ENCODE results near the gene TMEM208. TPM values are rescaled to one million over a fixed set of nuclear protein-coding genes. Genes with fewer than 3 reads are reported as not detected.

The TMEM208 gene
- total RNA-seq, 1 experiment from 2014 or later = 48.4 TPM

- ChIA-PET POLR2A (interaction anchor here (0.7 kb wide), 1 partner anchor 182 kb away, joined by 3 read pairs; no protein-coding TSS in a partner anchor), CTCF (interaction anchor here (1.6 to 4.8 kb wide), 6 partner anchors 9 to 276 kb away, joined by 5 to 55 read pairs (median 40); partner anchors contain the start of genes ELMO3 and TMEM208)
- peak overlapping the region; percentile 89 for H3K4me3 Mint-ChIP-seq
- no peaks in the 10 kb centered on the region for H3K9me3 Mint-ChIP-seq
- no peak for ATAC-seq
- no peaks in the 10 kb centered on the region for H3K36me3 Mint-ChIP-seq
- no peak for TF ChIP-seq TCF7 (CRISPR knock-in tag; IDR thresholded peaks at IDR 0.05; ENCODE audit: low read depth)
- TF ChIP-seq STAT6 (CRISPR knock-in tag; conservative IDR thresholded peaks at IDR 0.05; ENCODE audit: low read depth) = no peak
- no peak for TF ChIP-seq ZNF671 (CRISPR knock-in tag; IDR thresholded peaks at IDR 0.05)
- no peak for TF ChIP-seq ZNF423 (CRISPR knock-in tag; IDR thresholded peaks at IDR 0.05)
- TF ChIP-seq HMGA2 (CRISPR knock-in tag; IDR thresholded peaks at IDR 0.05) = no peak
- no peak for TF ChIP-seq ZNF317 (CRISPR knock-in tag; IDR thresholded peaks at IDR 0.05; ENCODE audit: borderline replicate concordance, low read depth)
- TF ChIP-seq ZNF512 (CRISPR knock-in tag; IDR thresholded peaks at IDR 0.05; ENCODE audit: borderline replicate concordance) = no peak
- TF ChIP-seq MXD4 (CRISPR knock-in tag; IDR thresholded peaks at IDR 0.05; ENCODE audit: borderline replicate concordance) = no peak
- no peak for TF ChIP-seq CREB1 (CRISPR knock-in tag; IDR thresholded peaks at IDR 0.05)
- TF ChIP-seq ZNF416 (CRISPR knock-in tag; IDR thresholded peaks at IDR 0.05) = no peak
- TF ChIP-seq PREB (CRISPR knock-in tag; IDR thresholded peaks at IDR 0.05; ENCODE audit: borderline replicate concordance) = no peak
- no peak for TF ChIP-seq E2F5 (CRISPR knock-in tag; IDR thresholded peaks at IDR 0.05)
- TF ChIP-seq JUN (CRISPR knock-in tag; IDR thresholded peaks at IDR 0.05) = no peak
- no peak for TF ChIP-seq CBFB (CRISPR knock-in tag; IDR thresholded peaks at IDR 0.05; ENCODE audit: low read depth)
- DNase-seq (ENCODE audit: low spot score) = no peak
- H3K27ac Mint-ChIP-seq = peak overlapping the region; percentile 82
- H3K4me1 Mint-ChIP-seq = peaks cover 42% of the 10 kb centered on the region
- peaks cover 25% of the 10 kb centered on the region for H3K27me3 Mint-ChIP-seq (ENCODE audit: low read depth)
These were observed 18.3 kb downstream of the TMEM208 start for GRCh38 chr16:67245186-67245585.

GRCh38 chr16:67245674-67246080 lies 18.7 kb downstream of the TMEM208 start:
- peaks cover 43% of the 10 kb centered on the region for H3K4me1 Mint-ChIP-seq
- no peaks in the 10 kb centered on the region for H3K9me3 Mint-ChIP-seq
- H3K36me3 Mint-ChIP-seq = no peaks in the 10 kb centered on the region
- no peak for DNase-seq (ENCODE audit: low spot score)
- peaks cover 30% of the 10 kb centered on the region for H3K27me3 Mint-ChIP-seq (ENCODE audit: low read depth)
- no peak for ATAC-seq
- ChIA-PET POLR2A (interaction anchor here (0.7 to 3.2 kb wide), 6 partner anchors 8 to 181 kb away, joined by 3 to 26 read pairs (median 10); partner anchors contain the start of gene TMEM208), CTCF (interaction anchor here (1.1 to 4.8 kb wide), 21 partner anchors 9 to 283 kb away, joined by 3 to 57 read pairs (median 11); partner anchors contain the start of genes ELMO3, KCTD19, LRRC36 and RIPOR1)
- peak overlapping the region; percentile 89 for H3K4me3 Mint-ChIP-seq
- H3K27ac Mint-ChIP-seq = no peak overlapping the region
- no peak for TF ChIP-seq GABPB1 (CRISPR knock-in tag; IDR thresholded peaks at IDR 0.05)
- TF ChIP-seq ZNF512 (CRISPR knock-in tag; IDR thresholded peaks at IDR 0.05; ENCODE audit: borderline replicate concordance) = no peak
- no peak for TF ChIP-seq NFE2L1 (CRISPR knock-in tag; IDR thresholded peaks at IDR 0.05)
- no peak for TF ChIP-seq GTF2I (CRISPR knock-in tag; conservative IDR thresholded peaks at IDR 0.05)
- no peak for TF ChIP-seq CTCF (IDR thresholded peaks at IDR 0.05)
- no peak for TF ChIP-seq NR2C2 (CRISPR knock-in tag; IDR thresholded peaks at IDR 0.05)
- TF ChIP-seq CBFB (CRISPR knock-in tag; IDR thresholded peaks at IDR 0.05; ENCODE audit: low read depth) = no peak
- TF ChIP-seq EMX1 (CRISPR knock-in tag; IDR thresholded peaks at IDR 0.05) = no peak
- TF ChIP-seq SOX15 (CRISPR knock-in tag; IDR thresholded peaks at IDR 0.05) = no peak
- no peak for TF ChIP-seq ATF3 (CRISPR knock-in tag; conservative IDR thresholded peaks at IDR 0.05)
- TF ChIP-seq MAX (CRISPR knock-in tag; IDR thresholded peaks at IDR 0.05) = no peak
- no peak for TF ChIP-seq HMGXB4 (CRISPR knock-in tag; IDR thresholded peaks at IDR 0.05)

Measured in WTC11 (cell line).